Tibial nerve (tissue), 4 donors: ENCODE measurements around the gene OR8B3. TPM values are rescaled to one million over a fixed set of nuclear protein-coding genes. Genes with fewer than 3 reads are reported as not detected.

Experiments
- DNase-seq, 2 donors: peaks; one replicate each; pipeline ENCODE4 v3.0.0-alpha.2; 2019; ENCODE audit warnings: low spot score in 2 of 2
- H3K27ac ChIP-seq, 4 donors: fragments of 200-600 bp; sonication (generic) in 3 of 4; one replicate each; pipeline ENCODE4 v1.5.1; 2017 to 2019; ENCODE audit warnings: mild to moderate bottlenecking in 1 of 4
- H3K27me3 ChIP-seq, 2 donors: fragments of 200-600 bp; sonication (generic) in 1 of 2; one replicate each; pipeline versions ENCODE4 v1.5.1 to v1.6.0; 2017 to 2019
- H3K36me3 ChIP-seq, 3 donors: fragments of 200-600 bp; sonication (generic); one replicate each; pipeline ENCODE4 v1.5.1; 2018 to 2019
- H3K4me1 ChIP-seq, 4 donors: fragments of 200-600 bp; sonication (generic) in 3 of 4; one replicate each; pipeline ENCODE4 v1.5.1; 2017 to 2019
- H3K4me3 ChIP-seq, 4 donors: fragments of 200-600 bp; sonication (generic) in 3 of 4; one replicate each; pipeline ENCODE4 v1.5.1; 2017 to 2019; ENCODE audit warnings: mild to moderate bottlenecking in 1 of 4, moderate library complexity in 1 of 4
- H3K9me3 ChIP-seq, 4 donors: fragments of 200-600 bp; sonication (generic) in 3 of 4; one replicate each; pipeline ENCODE4 v1.5.1; 2017 to 2019
- CTCF ChIP-seq, 5 experiments: fragments of 200-600 bp in 3 of 5; fragments of 450-650 bp in 2 of 5; sonication (generic) in 3 of 5; IDR thresholded peaks; one replicate each; pipeline ENCODE4 v1.5.1; 2016 to 2019; ENCODE audit warnings: antibody characterized with exemption in 5 of 5, mild to moderate bottlenecking in 3 of 5, moderate library complexity in 2 of 5
- EP300 ChIP-seq, 2 donors: sonication (generic); formaldehyde crosslinking; IDR thresholded peaks; one replicate each; pipeline ENCODE4 v1.6.1; 2017; ENCODE audit warnings: antibody characterized with exemption in 2 of 2, mild to moderate bottlenecking in 1 of 2
- POLR2A ChIP-seq, 2 donors: fragments of 450-650 bp; IDR thresholded peaks; one replicate each; pipeline ENCODE4 v1.6.1; 2017; ENCODE audit warnings: antibody characterized with exemption in 2 of 2, mild to moderate bottlenecking in 2 of 2, moderate library complexity in 2 of 2
- WGBS, 2 donors: methylation state at CpG; one replicate each; pipeline ENCODE4 v1.1.5; 2018; 5-methylcytosine and 5-hydroxymethylcytosine counted together
- total RNA-seq, 4 donors: library from RNA; depleted of rRNA; stranded (reverse); fragments of >200 nt; gene quantifications; one replicate each; pipeline ENCODE4 v1.1.0, GENCODE V29; 2016

OR8B3 gene
- total RNA-seq, 4 donors from 2014 or later = not detected

- no peaks in the 10 kb centered on the region for H3K36me3 ChIP-seq
- no peaks in the 10 kb centered on the region for H3K27me3 ChIP-seq
- no peak overlapping the region for H3K27ac ChIP-seq
- TF ChIP-seq CTCF (IDR thresholded peaks at IDR 0.05) (no peak), POLR2A (IDR thresholded peaks at IDR 0.05) (no peak), EP300 (IDR thresholded peaks at IDR 0.05) (no peak)
- 81 to 92% methylated on average over 5 to 7 of the region's 7 CpGs for WGBS, 2 donors
- H3K4me1 ChIP-seq = no peaks in the 10 kb centered on the region
- no peak overlapping the region for H3K4me3 ChIP-seq
- no peaks in the 10 kb centered on the region for H3K9me3 ChIP-seq
- no peak for DNase-seq
These were observed 42.7 kb upstream of the OR8B3 start for GRCh38 chr11:124441519-124441918.

GRCh38 chr11:124441081-124441480 lies 42.3 kb upstream of the OR8B3 start:
- TF ChIP-seq EP300 (IDR thresholded peaks at IDR 0.05) = no peak
- no peak for TF ChIP-seq CTCF (IDR thresholded peaks at IDR 0.05)
- TF ChIP-seq POLR2A (IDR thresholded peaks at IDR 0.05) = no peak
- Histone ChIP-seq H3K27me3 (no peaks in the 10 kb centered on the region), H3K4me3 (no peak overlapping the region), H3K27ac (no peak overlapping the region), H3K36me3 (no peaks in the 10 kb centered on the region), H3K4me1 (no peaks in the 10 kb centered on the region), H3K9me3 (no peaks in the 10 kb centered on the region)
- WGBS, 2 donors = 71 to 83% methylated on average over 5 of the region's 5 CpGs
- DNase-seq = no peak

GRCh38 chr11:124440608-124441007 lies 41.8 kb upstream of the OR8B3 start:
- no peak for DNase-seq
- H3K9me3 ChIP-seq = no peaks in the 10 kb centered on the region
- no peaks in the 10 kb centered on the region for H3K27me3 ChIP-seq
- no peak overlapping the region for H3K4me3 ChIP-seq
- H3K36me3 ChIP-seq = no peaks in the 10 kb centered on the region
- no peaks in the 10 kb centered on the region for H3K4me1 ChIP-seq
- TF ChIP-seq CTCF (IDR thresholded peaks at IDR 0.05) (no peak), POLR2A (IDR thresholded peaks at IDR 0.05) (no peak), EP300 (IDR thresholded peaks at IDR 0.05) (no peak)
- WGBS, 2 donors = 79 to 90% methylated on average over 4 of the region's 4 CpGs
- H3K27ac ChIP-seq = no peak overlapping the region

- no peak for TF ChIP-seq POLR2A (IDR thresholded peaks at IDR 0.05)
- TF ChIP-seq EP300 (IDR thresholded peaks at IDR 0.05) = no peak
- TF ChIP-seq CTCF (IDR thresholded peaks at IDR 0.05) = no peak
- Histone ChIP-seq H3K4me3 (no peak overlapping the region), H3K27ac (no peak overlapping the region), H3K27me3 (no peaks in the 10 kb centered on the region), H3K9me3 (peaks cover 0 to 5% (median 0%) of the 10 kb centered on the region in 4 donors), H3K36me3 (no peaks in the 10 kb centered on the region), H3K4me1 (no peaks in the 10 kb centered on the region)
- WGBS, 2 donors = 76 to 88% methylated on average over 2 of the region's 2 CpGs
- no peak for DNase-seq
These were observed 35.9 kb upstream of the OR8B3 start for GRCh38 chr11:124434699-124435098.

GRCh38 chr11:124429599-124429998 lies 30.8 kb upstream of the OR8B3 start:
- Histone ChIP-seq H3K4me3 (no peak overlapping the region), H3K4me1 (no peaks in the 10 kb centered on the region), H3K27me3 (no peaks in the 10 kb centered on the region), H3K27ac (no peak overlapping the region), H3K9me3 (peaks cover 0 to 10% (median 0%) of the 10 kb centered on the region in 4 donors), H3K36me3 (no peaks in the 10 kb centered on the region)
- no peak for DNase-seq
- WGBS, 2 donors = 78 to 85% methylated on average over 2 of the region's 2 CpGs
- TF ChIP-seq POLR2A (IDR thresholded peaks at IDR 0.05) (no peak), EP300 (IDR thresholded peaks at IDR 0.05) (no peak), CTCF (IDR thresholded peaks at IDR 0.05) (no peak)
